GM23338 (cell line): ENCODE measurements around the gene DONSON. TPM values are rescaled to one million over a fixed set of nuclear protein-coding genes. Genes with fewer than 3 reads are reported as not detected.

Experiments used
- ATAC-seq: fragments of 200-7000 bp; cut with Tn5 transposase; 3 replicates; pipeline ENCODE4 v1.9.1; 2020
- DNase-seq: peaks from one replicate; pipeline ENCODE4 v3.0.0-alpha.2; 2015; ENCODE audit warnings: low spot score
- H2AFZ ChIP-seq: fragments of 200-600 bp; sonication (generic); 2 replicates; pipeline ENCODE4 v1.8.0; 2016; ENCODE audit warnings: antibody characterized with exemption, mild to moderate bottlenecking, moderate library complexity
- H3F3A ChIP-seq: fragments of 200-600 bp; sonication (generic); replicated peaks from 2 replicates; pipeline ENCODE4 v1.8.0; 2017; ENCODE audit warnings: antibody characterized with exemption, mixed run types, low read depth
- H3K27ac ChIP-seq: fragments of 200-600 bp; sonication (generic); 2 replicates; pipeline ENCODE4 v1.6.1; 2016; ENCODE audit warnings: low read depth
- H3K27me3 ChIP-seq: fragments of 200-600 bp; sonication (generic); 2 replicates; pipeline ENCODE4 v1.8.0; 2016; ENCODE audit warnings: mild to moderate bottlenecking, mixed run types, moderate library complexity; ENCODE audit not compliant: insufficient read depth
- H3K36me3 ChIP-seq: fragments of 200-600 bp; sonication (generic); 2 replicates; pipeline ENCODE4 v1.8.0; 2016; ENCODE audit warnings: mild to moderate bottlenecking; ENCODE audit not compliant: insufficient read depth
- H3K4me1 ChIP-seq: fragments of 200-600 bp; sonication (generic); 2 replicates; pipeline ENCODE4 v1.8.0; 2016; ENCODE audit warnings: mild to moderate bottlenecking, moderate library complexity; ENCODE audit not compliant: insufficient read depth
- H3K4me2 ChIP-seq: fragments of 200-600 bp; sonication (generic); 2 replicates; pipeline ENCODE4 v1.7.1; 2017; ENCODE audit warnings: mixed run types
- H3K4me3 ChIP-seq: fragments of 200-600 bp; sonication (generic); 2 replicates; pipeline ENCODE4 v1.6.1; 2016; ENCODE audit warnings: mixed run types
- H3K79me2 ChIP-seq: fragments of 200-600 bp; sonication (generic); replicated peaks from 2 replicates; pipeline ENCODE4 v1.8.0; 2017; ENCODE audit warnings: mild to moderate bottlenecking; ENCODE audit not compliant: insufficient read depth
- H3K9me2 ChIP-seq: fragments of 200-600 bp; sonication (generic); 2 replicates; pipeline ENCODE4 v1.8.0; 2017; ENCODE audit not compliant: insufficient read depth
- H4K20me1 ChIP-seq: fragments of 200-600 bp; sonication (generic); replicated peaks from 2 replicates; pipeline ENCODE4 v1.8.0; 2017; ENCODE audit warnings: mild to moderate bottlenecking; ENCODE audit not compliant: insufficient read depth
- H3K27ac Mint-ChIP-seq: 2 replicates; pipeline ENCODE4 v1.8.0; 2020; ENCODE audit warnings: inconsistent platforms, mild to moderate bottlenecking, moderate library complexity, mixed read lengths
- H3K27me3 Mint-ChIP-seq: 3 replicates; pipeline ENCODE4 v1.8.0; 2022; ENCODE audit warnings: low read depth, mild to moderate bottlenecking, moderate library complexity, mixed read lengths, inconsistent platforms; ENCODE audit not compliant: insufficient read depth, poor library complexity
- H3K36me3 Mint-ChIP-seq: 3 replicates; pipeline ENCODE4 v1.8.0; 2021; ENCODE audit warnings: low read depth, mild to moderate bottlenecking, inconsistent platforms, moderate library complexity, mixed read lengths
- H3K4me1 Mint-ChIP-seq: 3 replicates; pipeline ENCODE4 v1.8.0; 2020; ENCODE audit warnings: mild to moderate bottlenecking, inconsistent platforms, mixed read lengths
- H3K4me3 Mint-ChIP-seq: 3 replicates; pipeline ENCODE4 v1.8.0; 2021; ENCODE audit warnings: moderate library complexity, mild to moderate bottlenecking, inconsistent platforms, mixed read lengths
- H3K9me3 Mint-ChIP-seq: 3 replicates; pipeline ENCODE4 v1.8.0; 2020; ENCODE audit warnings: moderate library complexity, mild to moderate bottlenecking, inconsistent platforms, mixed read lengths
- CREB1 ChIP-seq: fragments of 250-450 bp; sonication (Bioruptor Pico); IDR thresholded peaks from 2 replicates; pipeline ENCODE4 v1.5.0; 2020; ENCODE audit warnings: low read depth, mild to moderate bottlenecking, moderate library complexity
- JUNB ChIP-seq: IDR thresholded peaks from one replicate; pipeline ENCODE4 v1.6.1; 2016; ENCODE audit warnings: antibody characterized with exemption; ENCODE audit not compliant: unreplicated experiment
- NANOG ChIP-seq: IDR thresholded peaks from 2 replicates; pipeline ENCODE4 v1.6.1; 2016; ENCODE audit warnings: antibody characterized with exemption, borderline replicate concordance
- POLR2AphosphoS5 ChIP-seq: IDR thresholded peaks from 2 replicates; pipeline ENCODE4 v1.6.1; 2016; ENCODE audit warnings: antibody characterized with exemption, low read depth
- STAT1 ChIP-seq: IDR thresholded peaks from one replicate; pipeline ENCODE4 v1.6.1; 2016; ENCODE audit warnings: antibody characterized with exemption; ENCODE audit not compliant: unreplicated experiment
- ZNF114 ChIP-seq: fragments of 250-450 bp; sonication (Bioruptor Pico); IDR thresholded peaks from 2 replicates; pipeline ENCODE4 v1.5.0; 2020; ENCODE audit warnings: mild to moderate bottlenecking, moderate library complexity
- ZNF462 ChIP-seq: fragments of 250-450 bp; sonication (Bioruptor Pico); IDR thresholded peaks from 2 replicates; pipeline ENCODE4 v1.5.0; 2020; ENCODE audit warnings: mild to moderate bottlenecking, moderate library complexity
- polyA plus RNA-seq: library from polyadenylated mRNA; unstranded; fragments of >200 nt; fragmentation: Nextera tagmentation; extraction: Ambion mirVana; gene quantifications from 2 replicates; pipeline ENCODE4 v1.2.1, GENCODE V29; 2016
- total RNA-seq: library from RNA; depleted of rRNA; stranded (reverse); fragments of >200 nt; shearing (Covaris generic); gene quantifications from 2 replicates; pipeline ENCODE4 v1.2.3, GENCODE V29; 2014
- TF ChIP-seq, protein P1 (sequence below): IDR thresholded peaks from one replicate; pipeline ENCODE4 v1.6.1; 2018; ENCODE audit warnings: antibody characterized with exemption; ENCODE audit not compliant: unreplicated experiment
- TF ChIP-seq, protein P2 (sequence below): IDR thresholded peaks from 2 replicates; pipeline ENCODE4 v1.6.1; 2016; ENCODE audit warnings: antibody characterized with exemption

The DONSON gene
- total and polyA plus RNA-seq, 2 experiments from 2014 or later, result 32.9 to 35.2 TPM

- TF ChIP-seq ZNF462 (CRISPR knock-in tag) (no peak), POLR2AphosphoS5 (no peak), CREB1 (CRISPR knock-in tag) (no peak), STAT1 (no peak), JUNB (no peak)
- TF ChIP-seq, protein P1, sequence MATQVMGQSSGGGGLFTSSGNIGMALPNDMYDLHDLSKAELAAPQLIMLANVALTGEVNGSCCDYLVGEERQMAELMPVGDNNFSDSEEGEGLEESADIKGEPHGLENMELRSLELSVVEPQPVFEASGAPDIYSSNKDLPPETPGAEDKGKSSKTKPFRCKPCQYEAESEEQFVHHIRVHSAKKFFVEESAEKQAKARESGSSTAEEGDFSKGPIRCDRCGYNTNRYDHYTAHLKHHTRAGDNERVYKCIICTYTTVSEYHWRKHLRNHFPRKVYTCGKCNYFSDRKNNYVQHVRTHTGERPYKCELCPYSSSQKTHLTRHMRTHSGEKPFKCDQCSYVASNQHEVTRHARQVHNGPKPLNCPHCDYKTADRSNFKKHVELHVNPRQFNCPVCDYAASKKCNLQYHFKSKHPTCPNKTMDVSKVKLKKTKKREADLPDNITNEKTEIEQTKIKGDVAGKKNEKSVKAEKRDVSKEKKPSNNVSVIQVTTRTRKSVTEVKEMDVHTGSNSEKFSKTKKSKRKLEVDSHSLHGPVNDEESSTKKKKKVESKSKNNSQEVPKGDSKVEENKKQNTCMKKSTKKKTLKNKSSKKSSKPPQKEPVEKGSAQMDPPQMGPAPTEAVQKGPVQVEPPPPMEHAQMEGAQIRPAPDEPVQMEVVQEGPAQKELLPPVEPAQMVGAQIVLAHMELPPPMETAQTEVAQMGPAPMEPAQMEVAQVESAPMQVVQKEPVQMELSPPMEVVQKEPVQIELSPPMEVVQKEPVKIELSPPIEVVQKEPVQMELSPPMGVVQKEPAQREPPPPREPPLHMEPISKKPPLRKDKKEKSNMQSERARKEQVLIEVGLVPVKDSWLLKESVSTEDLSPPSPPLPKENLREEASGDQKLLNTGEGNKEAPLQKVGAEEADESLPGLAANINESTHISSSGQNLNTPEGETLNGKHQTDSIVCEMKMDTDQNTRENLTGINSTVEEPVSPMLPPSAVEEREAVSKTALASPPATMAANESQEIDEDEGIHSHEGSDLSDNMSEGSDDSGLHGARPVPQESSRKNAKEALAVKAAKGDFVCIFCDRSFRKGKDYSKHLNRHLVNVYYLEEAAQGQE, result no peak
Observed at GRCh38 chr21:33539616-33540015, 48.9 kb downstream of the DONSON start (continued).

- peaks cover 65% of the 10 kb centered on the region for H3K36me3 ChIP-seq
- no peak for ATAC-seq
- no peak overlapping the region for H3K4me3 Mint-ChIP-seq
- H3K27ac Mint-ChIP-seq, result no peak overlapping the region
- peaks cover 69% of the 10 kb centered on the region for H3K79me2 ChIP-seq
- no peaks in the 10 kb centered on the region for H3K9me3 Mint-ChIP-seq
- no peak overlapping the region for H3K27ac ChIP-seq
- DNase-seq, result no peak
- H3K9me2 ChIP-seq, result no peaks in the 10 kb centered on the region
- peaks cover 29% of the 10 kb centered on the region for H3F3A ChIP-seq
- H3K4me1 Mint-ChIP-seq, result peaks cover 11% of the 10 kb centered on the region
- H4K20me1 ChIP-seq, result peaks cover 24% of the 10 kb centered on the region
- H3K4me1 ChIP-seq, result no peaks in the 10 kb centered on the region; the same call in 1 of the 2 replicates
- H2AFZ ChIP-seq, result no peak overlapping the region
- peaks cover 3% of the 10 kb centered on the region for H3K27me3 Mint-ChIP-seq
- no peak overlapping the region for H3K4me2 ChIP-seq
- no peak overlapping the region for H3K4me3 ChIP-seq
- H3K36me3 Mint-ChIP-seq, result peaks cover 89% of the 10 kb centered on the region
- H3K27me3 ChIP-seq, result no peaks in the 10 kb centered on the region
- TF ChIP-seq ZNF114 (no peak), STAT1 (no peak), NANOG (no peak), POLR2AphosphoS5 (no peak)
- TF ChIP-seq, protein P1, result no peak
- TF ChIP-seq, protein P2, sequence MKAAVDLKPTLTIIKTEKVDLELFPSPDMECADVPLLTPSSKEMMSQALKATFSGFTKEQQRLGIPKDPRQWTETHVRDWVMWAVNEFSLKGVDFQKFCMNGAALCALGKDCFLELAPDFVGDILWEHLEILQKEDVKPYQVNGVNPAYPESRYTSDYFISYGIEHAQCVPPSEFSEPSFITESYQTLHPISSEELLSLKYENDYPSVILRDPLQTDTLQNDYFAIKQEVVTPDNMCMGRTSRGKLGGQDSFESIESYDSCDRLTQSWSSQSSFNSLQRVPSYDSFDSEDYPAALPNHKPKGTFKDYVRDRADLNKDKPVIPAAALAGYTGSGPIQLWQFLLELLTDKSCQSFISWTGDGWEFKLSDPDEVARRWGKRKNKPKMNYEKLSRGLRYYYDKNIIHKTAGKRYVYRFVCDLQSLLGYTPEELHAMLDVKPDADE, result no peak
Observed at GRCh38 chr21:33537212-33537611, 51.3 kb downstream of the DONSON start.
